IMR-90 (cell line): ENCODE measurements around the gene MSLN. TPM values are rescaled to one million over a fixed set of nuclear protein-coding genes. Genes with fewer than 3 reads are reported as not detected.
A peak's percentile ranks its signal among the peaks of the same experiment; 100 is the strongest.

ENCODE experiments used
- ATAC-seq: fragments of 200-7000 bp; cut with Tn5 transposase; 2 replicates; pipeline ENCODE4 v1.9.1; 2020; ENCODE audit warnings: low read depth, mild to moderate bottlenecking, moderate library complexity
- BruUV-seq: library from RNA; stranded (reverse); fragments of 400-500 nt; replicated peaks from 2 replicates; lab custom pipeline; 2021; lab: Mats Ljungman, UMichigan
- CTCF ChIA-PET: fragments of 300-600 bp; formaldehyde crosslinking; extraction: SDS; loops from one replicate; lab custom pipeline; 2021; ENCODE audit warnings: antibody characterized with exemption; lab: Yijun Ruan, JAX
- POLR2A ChIA-PET: fragments of 300-600 bp; sonication (Branson Sonifier 250); formaldehyde crosslinking; loops from one replicate; lab custom pipeline; 2022; ENCODE audit warnings: antibody characterized with exemption; ENCODE audit not compliant: unreplicated experiment; lab: Charles Lee
- DNase-seq: peaks from one replicate; pipeline ENCODE4 v3.0.0; 2013
- H2AFZ ChIP-seq: replicated peaks from 2 replicates; pipeline ENCODE3; 2013; ENCODE audit warnings: low read length, mild to moderate bottlenecking; ENCODE audit not compliant: poor library complexity
- H2AK5ac ChIP-seq: 2 replicates; pipeline ENCODE4 v1.6.1; 2013; ENCODE audit warnings: low read depth, low read length, inconsistent platforms
- H2AK9ac ChIP-seq: replicated peaks from 2 replicates; pipeline ENCODE3; 2013; ENCODE audit warnings: mild to moderate bottlenecking, low read depth, low read length, moderate library complexity; ENCODE audit not compliant: poor library complexity
- H2BK120ac ChIP-seq: 2 replicates; pipeline ENCODE4 v1.6.1; 2013; ENCODE audit warnings: low read depth, low read length, inconsistent platforms
- H2BK15ac ChIP-seq: 3 replicates; pipeline ENCODE4 v1.6.1; 2013; ENCODE audit warnings: low read depth, low read length, inconsistent platforms
- H2BK20ac ChIP-seq: 2 replicates; pipeline ENCODE4 v1.6.1; 2013; ENCODE audit warnings: low read depth, mild to moderate bottlenecking, inconsistent platforms, low read length, moderate library complexity
- H2BK5ac ChIP-seq: 2 replicates; pipeline ENCODE4 v1.6.1; 2013; ENCODE audit warnings: mild to moderate bottlenecking, low read depth, low read length, inconsistent platforms; ENCODE audit not compliant: poor library complexity, severe bottlenecking
- H3K14ac ChIP-seq: replicated peaks from 2 replicates; pipeline ENCODE4 v1.6.1; 2013; ENCODE audit warnings: low read depth, low read length, inconsistent platforms
- H3K18ac ChIP-seq: 2 replicates; pipeline ENCODE4 v1.6.1; 2013; ENCODE audit warnings: low read depth, low read length, control low read depth
- H3K23ac ChIP-seq: 2 replicates; pipeline ENCODE4 v1.6.1; 2013; ENCODE audit warnings: low read depth, low read length, inconsistent platforms
- H3K27ac ChIP-seq: 2 replicates; pipeline ENCODE4 v1.5.1; 2013; ENCODE audit warnings: mild to moderate bottlenecking, control low read depth, low read length; ENCODE audit not compliant: insufficient read depth
- H3K27me3 ChIP-seq: 2 replicates; pipeline ENCODE4 v1.6.1; 2013; ENCODE audit warnings: low read length; ENCODE audit not compliant: control insufficient read depth, insufficient read depth
- H3K36me3 ChIP-seq: 2 replicates; pipeline ENCODE4 v1.6.1; 2013; ENCODE audit warnings: low read length, mixed read lengths; ENCODE audit not compliant: control insufficient read depth, insufficient read depth
- H3K4ac ChIP-seq: 2 replicates; pipeline ENCODE4 v1.6.1; 2013; ENCODE audit warnings: low read depth, low read length, inconsistent platforms
- H3K4me1 ChIP-seq: 2 replicates; pipeline ENCODE4 v1.6.1; 2013; ENCODE audit warnings: low read length, mixed read lengths; ENCODE audit not compliant: control insufficient read depth, insufficient read depth
- H3K4me2 ChIP-seq: 2 replicates; pipeline ENCODE4 v1.6.1; 2013; ENCODE audit warnings: low read depth, mild to moderate bottlenecking, control low read depth, low read length, moderate library complexity
- H3K4me3 ChIP-seq: 2 replicates; pipeline ENCODE4 v1.5.1; 2013; ENCODE audit warnings: low read depth, mild to moderate bottlenecking, control low read depth, low read length, moderate library complexity; ENCODE audit not compliant: insufficient read depth
- H3K56ac ChIP-seq: 2 replicates; pipeline ENCODE4 v1.6.1; 2013; ENCODE audit warnings: low read length, inconsistent platforms; ENCODE audit not compliant: insufficient read depth; ENCODE audit errors: extremely low read depth
- H3K79me1 ChIP-seq, 2 experiments: 2 replicates each; pipeline ENCODE4 v1.6.1; 2013; ENCODE audit warnings: low read length in 2 of 2, inconsistent platforms in 1 of 2, low read depth in 1 of 2
- H3K9ac ChIP-seq: 2 replicates; pipeline ENCODE4 v1.6.1; 2013; ENCODE audit warnings: low read depth, low read length, control low read depth
- H3K9me1 ChIP-seq: 2 replicates; pipeline ENCODE4 v1.6.1; 2013; ENCODE audit warnings: low read length, inconsistent platforms; ENCODE audit not compliant: insufficient read depth
- H3K9me3 ChIP-seq: 2 replicates; pipeline ENCODE4 v1.6.1; 2013; ENCODE audit warnings: low read length; ENCODE audit not compliant: control insufficient read depth, insufficient read depth
- H4K20me1 ChIP-seq: 2 replicates; pipeline ENCODE4 v1.6.1; 2013; ENCODE audit warnings: low read length, inconsistent platforms; ENCODE audit not compliant: insufficient read depth
- H4K5ac ChIP-seq: 2 replicates; pipeline ENCODE4 v1.6.1; 2013; ENCODE audit warnings: mild to moderate bottlenecking, low read depth, low read length, control low read depth
- H4K8ac ChIP-seq, 2 experiments: 2 replicates each; pipeline ENCODE4 v1.6.1; 2013; ENCODE audit warnings: low read depth in 2 of 2, low read length in 2 of 2, control low read depth in 1 of 2, inconsistent platforms in 1 of 2
- H4K91ac ChIP-seq: 2 replicates; pipeline ENCODE4 v1.6.1; 2013; ENCODE audit warnings: low read depth, low read length, inconsistent platforms; ENCODE audit not compliant: insufficient read depth
- BHLHE40 ChIP-seq: fragments of 150-350 bp; IDR thresholded peaks from 2 replicates; pipeline ENCODE4 v1.6.1; 2016; ENCODE audit warnings: mild to moderate bottlenecking, low read depth, low read length
- CEBPB ChIP-seq: IDR thresholded peaks from 2 replicates; pipeline ENCODE4 v1.6.1; 2012; ENCODE audit warnings: low read depth, low read length, improper control_type of control experiment
- CHD1 ChIP-seq: IDR thresholded peaks from 2 replicates; pipeline ENCODE4 v1.6.1; 2012; ENCODE audit warnings: low read depth, low read length, improper control_type of control experiment
- FOS ChIP-seq: fragments of 150-350 bp; IDR thresholded peaks from 2 replicates; pipeline ENCODE4 v1.6.1; 2016; ENCODE audit warnings: low read depth, low read length
- MAFK ChIP-seq: IDR thresholded peaks from 2 replicates; pipeline ENCODE4 v1.6.1; 2012; ENCODE audit warnings: low read depth, low read length, improper control_type of control experiment
- MAZ ChIP-seq: IDR thresholded peaks from 2 replicates; pipeline ENCODE4 v1.6.1; 2012; ENCODE audit warnings: low read depth, mild to moderate bottlenecking, low read length, improper control_type of control experiment, moderate library complexity, borderline replicate concordance
- NFE2L2 ChIP-seq: fragments of 150-350 bp; IDR thresholded peaks from 2 replicates; pipeline ENCODE4 v1.6.1; 2016; ENCODE audit warnings: low read depth, mild to moderate bottlenecking, low read length
- POLR2A ChIP-seq: IDR thresholded peaks from 2 replicates; pipeline ENCODE4 v1.6.1; 2012; ENCODE audit warnings: mild to moderate bottlenecking, low read depth, low read length
- RFX5 ChIP-seq: IDR thresholded peaks from 2 replicates; pipeline ENCODE4 v1.8.0; 2012; ENCODE audit warnings: low read depth, mild to moderate bottlenecking, low read length, moderate library complexity
- SMC3 ChIP-seq: fragments of 150-350 bp; IDR thresholded peaks from 2 replicates; pipeline ENCODE4 v1.6.1; 2016; ENCODE audit warnings: low read depth, mild to moderate bottlenecking, antibody characterized with exemption, low read length, moderate library complexity
- WGBS, 2 experiments: methylation state at CpG; one replicate each; pipeline versions ENCODE4 v1.1.5 to v1.1.7; 2013; ENCODE audit warnings: missing lambda C conversion rate in 2 of 2; ENCODE audit not compliant: insufficient read length in 1 of 2; ENCODE audit errors: extremely low coverage in 2 of 2; 5-methylcytosine and 5-hydroxymethylcytosine counted together
- dilution Hi-C: fragments of 300-500 bp; cut with HindIII; formaldehyde crosslinking; loops from one replicate; pipeline ENCODE4 v1.14.3; 2018; ENCODE audit warnings: low sequenced_read_pairs; ENCODE audit not compliant: unreplicated experiment
- in situ Hi-C: fragments of 300-500 bp; cut with MboI; formaldehyde crosslinking; loops from 3 replicates; pipeline ENCODE4 v1.14.3; 2019; ENCODE audit warnings: low sequenced_read_pairs, inconsistent platforms, mixed read lengths
- intact Hi-C: fragments of 100-400 bp; cut with micrococcal nuclease; formaldehyde crosslinking; loops from 2 replicates; pipeline ENCODE4 v1.10.0; 2022
- polyA plus RNA-seq, 3 experiments: library from polyadenylated mRNA; depleted of rRNA; stranded (reverse); fragments of >200 nt; gene quantifications; 2 replicates each; pipeline ENCODE4 v1.2.3, GENCODE V29; 2012; ENCODE audit warnings: low replicate concordance in 1 of 3
- total RNA-seq: library from RNA; depleted of rRNA; stranded (reverse); fragments of >200 nt; gene quantifications from 2 replicates; pipeline ENCODE4 v1.2.3, GENCODE V29; 2012
- TF ChIP-seq, protein P1 (sequence below): fragments of 150-350 bp; IDR thresholded peaks from 2 replicates; pipeline ENCODE4 v1.6.1; 2016; ENCODE audit warnings: low read depth, mild to moderate bottlenecking, low read length, moderate library complexity, borderline replicate concordance
- TF ChIP-seq, protein P2 (sequence below): conservative IDR thresholded peaks from 2 replicates; pipeline ENCODE4 v1.5.1; 2012; ENCODE audit warnings: mild to moderate bottlenecking, low read depth, low read length, improper control_type of control experiment
- TF ChIP-seq, protein P3 (sequence below): fragments of 150-350 bp; IDR thresholded peaks from 2 replicates; pipeline ENCODE4 v1.6.1; 2017; ENCODE audit warnings: mild to moderate bottlenecking, antibody characterized with exemption, low read length, low read depth

Gene MSLN
- total and polyA plus RNA-seq, 2 of the 4 experiments (the other 2 are of a cell fraction): 0.14 TPM; not detected in 1

DNA sequence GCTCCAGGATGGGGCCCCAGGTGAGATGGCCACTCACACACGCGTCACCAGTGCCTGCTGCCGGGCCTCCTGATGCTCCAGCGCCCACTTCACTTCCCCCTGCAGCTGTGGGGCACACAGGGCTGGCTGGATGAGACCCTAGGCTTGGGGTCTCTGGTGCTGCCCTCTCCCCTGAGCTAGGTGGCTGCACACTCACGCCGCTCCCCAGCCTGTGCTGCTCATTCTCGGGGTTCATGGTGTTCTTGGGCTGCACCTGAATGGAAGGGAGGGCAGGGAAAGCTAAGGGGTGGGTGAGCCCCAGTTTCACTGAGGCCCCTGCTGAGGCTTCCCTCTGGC, 35.5 kb upstream of the MSLN start (continued):
- no peak for TF ChIP-seq CEBPB
- TF ChIP-seq, protein P1, sequence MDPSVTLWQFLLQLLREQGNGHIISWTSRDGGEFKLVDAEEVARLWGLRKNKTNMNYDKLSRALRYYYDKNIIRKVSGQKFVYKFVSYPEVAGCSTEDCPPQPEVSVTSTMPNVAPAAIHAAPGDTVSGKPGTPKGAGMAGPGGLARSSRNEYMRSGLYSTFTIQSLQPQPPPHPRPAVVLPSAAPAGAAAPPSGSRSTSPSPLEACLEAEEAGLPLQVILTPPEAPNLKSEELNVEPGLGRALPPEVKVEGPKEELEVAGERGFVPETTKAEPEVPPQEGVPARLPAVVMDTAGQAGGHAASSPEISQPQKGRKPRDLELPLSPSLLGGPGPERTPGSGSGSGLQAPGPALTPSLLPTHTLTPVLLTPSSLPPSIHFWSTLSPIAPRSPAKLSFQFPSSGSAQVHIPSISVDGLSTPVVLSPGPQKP: no peak
- TF ChIP-seq MAFK: no peak

DNA sequence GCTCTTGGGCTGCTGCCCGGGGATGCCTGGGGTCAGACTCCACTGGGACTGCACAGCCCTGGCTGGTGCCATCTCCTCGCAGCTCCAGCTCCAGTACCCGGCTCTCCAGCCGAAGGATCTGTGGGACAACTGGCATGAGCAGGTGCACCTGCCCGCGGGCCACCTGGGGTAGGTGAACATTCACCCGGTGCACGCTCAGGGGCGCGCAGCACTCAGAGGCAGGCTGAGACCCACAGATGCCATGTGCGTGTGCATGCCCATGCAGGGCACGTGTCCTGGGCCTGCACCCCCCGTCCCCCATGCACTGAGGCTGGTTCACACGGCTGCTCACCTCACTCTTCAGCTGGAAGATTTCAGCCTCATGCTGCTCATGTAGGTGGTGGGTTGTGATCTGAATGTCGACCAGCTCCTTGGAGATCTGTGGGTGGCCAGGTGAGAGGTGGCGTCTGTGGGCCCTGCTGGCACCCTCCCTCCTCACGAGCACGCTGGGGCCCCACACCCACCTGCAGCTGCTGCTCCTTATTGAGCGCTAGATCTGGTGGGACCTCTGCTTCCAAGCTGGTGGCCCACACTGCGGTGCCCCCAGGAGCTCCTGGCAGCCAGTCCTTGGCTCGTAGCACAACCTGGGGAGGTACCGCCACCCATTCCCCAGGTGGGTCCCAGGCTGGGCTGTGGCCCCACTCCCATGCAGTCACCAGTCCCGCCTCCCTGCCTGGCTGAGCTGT, 34.9 kb upstream of the MSLN start:
- no peak overlapping the region for H4K8ac ChIP-seq
- H2AK5ac ChIP-seq: no peak overlapping the region
- H3K14ac ChIP-seq: no peak overlapping the region
- no peak overlapping the region for H2BK15ac ChIP-seq
- H3K4me3 ChIP-seq: no peak overlapping the region
- H3K56ac ChIP-seq: no peak overlapping the region
- 86% methylated on average over 15 of the region's 23 CpGs; no CpG with 5 or more reads in 1 of the 2 experiments for WGBS, 2 experiments
- no peak overlapping the region for H4K91ac ChIP-seq
- no peaks in the 10 kb centered on the region for H3K27me3 ChIP-seq
- H3K9me1 ChIP-seq: peaks cover 2% of the 10 kb centered on the region; the same call in 1 of the 2 replicates
- no peak for ATAC-seq
- H4K5ac ChIP-seq: no peak overlapping the region
- H3K4me1 ChIP-seq: peaks cover 12% of the 10 kb centered on the region
- no peak overlapping the region for H2BK20ac ChIP-seq
- in situ Hi-C loops (no loop called here), intact Hi-C loops (loop anchor here (5.0 kb wide), 1 partner anchor 62 kb away; the partner anchor contains the start of genes CHTF18 and RPUSD1), dilution Hi-C loops (no loop called here)
- BruUV-seq: no TSS peak
- no peak overlapping the region for H3K9ac ChIP-seq
- H3K18ac ChIP-seq: no peak overlapping the region
- H2AFZ ChIP-seq: no peak overlapping the region
- no peak overlapping the region for H3K27ac ChIP-seq
- H3K9me3 ChIP-seq: no peaks in the 10 kb centered on the region
- peak overlapping the region; percentile 93 for H2AK9ac ChIP-seq
- no peak overlapping the region for H3K23ac ChIP-seq
- POLR2A ChIA-PET: no interaction called here
- peaks cover 3% of the 10 kb centered on the region; the same call in 1 of the 2 replicates for H3K36me3 ChIP-seq
- no peak for DNase-seq
- CTCF ChIA-PET: no interaction called here
- peaks cover 4% of the 10 kb centered on the region for H4K20me1 ChIP-seq
- H2BK5ac ChIP-seq: no peak overlapping the region
- H3K4me2 ChIP-seq: no peak overlapping the region
- no peak overlapping the region for H2BK120ac ChIP-seq
- no peak overlapping the region for H3K4ac ChIP-seq
- H3K79me1 ChIP-seq: peaks cover 0 to 5% of the 10 kb centered on the region in 2 experiments; a peak in 1 of 4 replicates
- TF ChIP-seq CHD1: no peak
- no peak for TF ChIP-seq BHLHE40
- no peak for TF ChIP-seq NFE2L2
- TF ChIP-seq FOS: no peak
- TF ChIP-seq, protein P2, sequence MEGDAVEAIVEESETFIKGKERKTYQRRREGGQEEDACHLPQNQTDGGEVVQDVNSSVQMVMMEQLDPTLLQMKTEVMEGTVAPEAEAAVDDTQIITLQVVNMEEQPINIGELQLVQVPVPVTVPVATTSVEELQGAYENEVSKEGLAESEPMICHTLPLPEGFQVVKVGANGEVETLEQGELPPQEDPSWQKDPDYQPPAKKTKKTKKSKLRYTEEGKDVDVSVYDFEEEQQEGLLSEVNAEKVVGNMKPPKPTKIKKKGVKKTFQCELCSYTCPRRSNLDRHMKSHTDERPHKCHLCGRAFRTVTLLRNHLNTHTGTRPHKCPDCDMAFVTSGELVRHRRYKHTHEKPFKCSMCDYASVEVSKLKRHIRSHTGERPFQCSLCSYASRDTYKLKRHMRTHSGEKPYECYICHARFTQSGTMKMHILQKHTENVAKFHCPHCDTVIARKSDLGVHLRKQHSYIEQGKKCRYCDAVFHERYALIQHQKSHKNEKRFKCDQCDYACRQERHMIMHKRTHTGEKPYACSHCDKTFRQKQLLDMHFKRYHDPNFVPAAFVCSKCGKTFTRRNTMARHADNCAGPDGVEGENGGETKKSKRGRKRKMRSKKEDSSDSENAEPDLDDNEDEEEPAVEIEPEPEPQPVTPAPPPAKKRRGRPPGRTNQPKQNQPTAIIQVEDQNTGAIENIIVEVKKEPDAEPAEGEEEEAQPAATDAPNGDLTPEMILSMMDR: no peak
- no peak for TF ChIP-seq POLR2A
- TF ChIP-seq, protein P3, sequence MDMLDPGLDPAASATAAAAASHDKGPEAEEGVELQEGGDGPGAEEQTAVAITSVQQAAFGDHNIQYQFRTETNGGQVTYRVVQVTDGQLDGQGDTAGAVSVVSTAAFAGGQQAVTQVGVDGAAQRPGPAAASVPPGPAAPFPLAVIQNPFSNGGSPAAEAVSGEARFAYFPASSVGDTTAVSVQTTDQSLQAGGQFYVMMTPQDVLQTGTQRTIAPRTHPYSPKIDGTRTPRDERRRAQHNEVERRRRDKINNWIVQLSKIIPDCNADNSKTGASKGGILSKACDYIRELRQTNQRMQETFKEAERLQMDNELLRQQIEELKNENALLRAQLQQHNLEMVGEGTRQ: no peak
- no peak for TF ChIP-seq CEBPB
- no peak for TF ChIP-seq MAZ
- no peak for TF ChIP-seq SMC3
- no peak for TF ChIP-seq MAFK
- no peak for TF ChIP-seq RFX5
